ENCODE measurements around the gene DOK7.
"Not testable (repeated sequence)": the region's sequence is repeated elsewhere in the genome, so short reads cannot be mapped to it uniquely, and the experiment has no call there.

Gene DOK7

DNA sequence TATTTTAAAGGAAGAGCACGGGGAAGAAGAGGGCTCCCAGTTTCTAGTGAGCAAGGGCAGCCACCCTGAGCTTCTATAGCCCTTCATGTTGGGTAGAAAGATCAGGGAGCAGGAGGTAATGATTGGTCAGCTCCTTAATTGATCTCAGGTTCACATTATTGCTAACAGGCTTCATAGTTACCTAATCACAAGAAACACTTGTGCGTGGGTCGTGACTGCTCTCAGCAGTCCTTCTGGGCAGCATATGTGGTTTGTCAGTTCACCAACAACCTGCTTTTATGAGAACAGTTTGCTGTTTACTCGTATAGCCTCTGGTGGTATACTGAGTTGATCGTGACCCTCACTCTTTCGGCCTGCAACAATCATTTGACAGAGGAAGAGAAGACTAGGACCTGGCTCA is 4.7 kb upstream of the DOK7 start:
- WGBS = 93% methylated on average over 6 of the region's 6 CpGs
- H3K27me3 ChIP-seq (ENCODE audit: insufficient read depth, low read length) = peaks cover 38% of the 10 kb centered on the region
- no peak overlapping the region for H3K9ac ChIP-seq (ENCODE audit: low read depth, low read length)
- H3K9me3 ChIP-seq (ENCODE audit: insufficient read depth, low read depth, low read length) = peaks cover 10% of the 10 kb centered on the region; the same call in 1 of the 2 replicates
- no peak overlapping the region for H3K4me3 ChIP-seq (ENCODE audit: low read length)
- H3K27ac ChIP-seq (ENCODE audit: low read depth, low read length) = no peak overlapping the region
- H3K4me1 ChIP-seq (ENCODE audit: insufficient read depth, low read length) = no peaks in the 10 kb centered on the region
- no peaks in the 10 kb centered on the region for H3K36me3 ChIP-seq (ENCODE audit: insufficient read depth, low read length)

DNA sequence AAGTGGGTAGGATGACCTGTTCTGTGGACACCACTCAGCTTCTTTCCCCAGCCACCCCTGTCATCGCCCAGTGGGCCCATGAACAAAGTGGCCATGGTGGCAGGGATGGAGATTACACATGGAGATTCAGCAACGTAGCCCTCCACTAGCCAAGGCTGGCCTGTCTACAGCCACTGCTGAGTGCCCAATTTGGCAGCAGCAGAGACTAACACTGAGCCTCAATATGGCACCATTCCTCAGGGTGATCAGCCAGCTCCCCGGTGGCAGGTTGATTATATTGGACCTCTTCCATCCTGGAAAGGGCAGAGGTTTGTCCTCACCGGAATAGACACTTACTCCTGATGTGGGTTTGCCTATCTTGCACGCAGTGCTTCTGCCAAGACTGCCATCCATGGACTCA is 4.0 kb upstream of the DOK7 start:
- H3K9ac ChIP-seq (ENCODE audit: low read depth, low read length); H3K27ac ChIP-seq (ENCODE audit: low read depth, low read length); H3K9me3 ChIP-seq (ENCODE audit: insufficient read depth, low read depth, low read length); H3K4me3 ChIP-seq (ENCODE audit: low read length); H3K4me1 ChIP-seq (ENCODE audit: insufficient read depth, low read length); H3K36me3 ChIP-seq (ENCODE audit: insufficient read depth, low read length): not testable (repeated sequence)
- WGBS = 90% methylated on average over 5 of the region's 5 CpGs
- peaks cover 45% of the 10 kb centered on the region for H3K27me3 ChIP-seq (ENCODE audit: insufficient read depth, low read length)

DNA sequence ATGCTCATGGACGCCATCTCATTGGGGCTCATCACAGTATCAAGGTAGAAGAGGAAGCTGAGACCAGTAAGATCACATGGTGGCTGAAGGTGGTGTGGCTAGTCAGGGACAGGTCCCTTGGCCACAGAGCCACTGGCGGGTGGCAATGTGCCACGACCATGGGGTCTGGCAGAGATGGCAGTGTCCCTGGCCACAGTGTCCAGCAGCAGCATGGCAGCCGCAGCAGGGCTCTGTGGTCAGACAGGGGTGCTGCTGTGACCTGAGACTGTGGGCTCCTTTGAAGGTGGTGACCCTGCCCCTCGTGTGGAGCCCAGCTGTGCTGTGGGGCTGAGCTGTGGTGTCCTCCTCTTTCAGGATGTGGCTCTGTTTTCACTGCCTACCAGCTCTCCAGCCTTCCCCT is 2.2 kb upstream of the DOK7 start:
- no peak overlapping the region for H3K9ac ChIP-seq (ENCODE audit: low read depth, low read length)
- no peak overlapping the region for H3K4me3 ChIP-seq (ENCODE audit: low read length)
- peaks cover 58% of the 10 kb centered on the region for H3K27me3 ChIP-seq (ENCODE audit: insufficient read depth, low read length)
- no peaks in the 10 kb centered on the region for H3K9me3 ChIP-seq (ENCODE audit: insufficient read depth, low read depth, low read length)
- no peak overlapping the region for H3K27ac ChIP-seq (ENCODE audit: low read depth, low read length)
- H3K4me1 ChIP-seq (ENCODE audit: insufficient read depth, low read length) = no peaks in the 10 kb centered on the region
- WGBS = 89% methylated on average over 5 of the region's 5 CpGs
- H3K36me3 ChIP-seq (ENCODE audit: insufficient read depth, low read length) = no peaks in the 10 kb centered on the region

DNA sequence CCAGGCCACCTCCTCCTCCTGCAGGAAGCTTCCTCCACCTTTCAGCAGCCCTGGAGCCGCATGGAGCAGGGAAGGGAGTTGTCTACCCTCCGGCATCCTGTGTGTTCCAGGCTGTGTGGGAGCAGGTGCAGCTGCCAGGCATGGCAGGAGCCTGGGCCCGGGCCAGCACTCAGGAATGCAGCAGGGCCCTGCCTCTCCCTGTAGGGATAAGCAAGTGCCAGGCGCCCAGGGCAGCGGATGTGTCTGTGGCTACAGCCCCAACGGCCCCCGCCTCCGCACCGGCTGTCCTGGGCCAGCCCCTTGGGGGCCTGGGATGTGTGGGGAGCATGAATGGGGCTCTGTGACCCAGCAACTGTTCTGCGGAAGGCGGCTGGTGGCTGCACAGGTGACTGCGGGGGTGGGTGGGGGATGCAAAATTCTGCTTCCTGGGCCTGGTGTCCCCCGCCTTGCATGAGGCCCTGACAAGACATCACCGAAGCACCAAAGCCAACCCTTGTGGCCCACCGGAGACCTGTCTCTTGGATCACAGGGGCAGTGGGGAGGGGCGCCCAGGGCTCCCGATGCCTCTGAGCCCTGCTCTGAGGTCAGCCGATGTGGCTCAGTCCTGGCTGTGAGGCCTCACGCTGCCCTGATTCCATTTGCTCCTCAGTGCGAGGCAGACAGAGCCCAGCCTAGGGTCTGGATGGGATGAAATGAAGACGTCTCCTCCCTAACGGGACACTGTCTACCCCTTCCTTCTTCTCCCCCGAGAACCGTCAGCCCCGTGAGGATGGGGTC is 1.4 kb upstream of the DOK7 start:
- no peak overlapping the region for H3K9ac ChIP-seq (ENCODE audit: low read depth, low read length)
- no peaks in the 10 kb centered on the region for H3K4me1 ChIP-seq (ENCODE audit: insufficient read depth, low read length)
- no peaks in the 10 kb centered on the region for H3K9me3 ChIP-seq (ENCODE audit: insufficient read depth, low read depth, low read length)
- H3K27ac ChIP-seq (ENCODE audit: low read depth, low read length) = no peak overlapping the region
- 87% methylated on average over 23 of the region's 25 CpGs for WGBS
- no peak overlapping the region for H3K4me3 ChIP-seq (ENCODE audit: low read length)
- H3K36me3 ChIP-seq (ENCODE audit: insufficient read depth, low read length) = no peaks in the 10 kb centered on the region
- H3K27me3 ChIP-seq (ENCODE audit: insufficient read depth, low read length) = peaks cover 58% of the 10 kb centered on the region

DNA sequence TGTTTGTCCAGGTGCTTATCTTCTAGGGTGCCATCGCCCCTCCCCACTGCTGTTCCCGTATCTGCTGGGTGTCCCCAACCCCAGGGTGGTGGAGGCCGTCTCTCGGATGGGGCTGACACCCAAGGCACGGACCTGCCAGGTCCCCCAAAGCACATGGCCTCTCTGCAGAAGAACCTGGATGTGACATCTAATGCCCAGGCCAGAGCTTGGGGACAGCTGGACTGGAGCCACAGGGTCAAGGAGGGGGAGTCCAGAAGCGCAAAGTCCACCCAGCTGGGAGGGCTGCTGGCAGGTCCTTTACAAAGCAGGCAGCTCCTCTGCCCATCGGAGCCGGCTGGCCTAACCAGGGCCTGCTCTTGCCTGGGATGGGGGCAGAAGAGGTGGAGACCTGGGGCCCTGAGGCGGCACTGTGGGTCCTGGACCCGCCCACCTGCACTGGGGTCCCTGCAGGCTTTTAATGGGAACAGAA is 751 bp upstream of the DOK7 start:
- Histone ChIP-seq H3K4me3 (ENCODE audit: low read length) (no peak overlapping the region), H3K9ac (ENCODE audit: low read depth, low read length) (no peak overlapping the region), H3K27me3 (ENCODE audit: insufficient read depth, low read length) (peaks cover 58% of the 10 kb centered on the region), H3K4me1 (ENCODE audit: insufficient read depth, low read length) (no peaks in the 10 kb centered on the region), H3K9me3 (ENCODE audit: insufficient read depth, low read depth, low read length) (no peaks in the 10 kb centered on the region), H3K27ac (ENCODE audit: low read depth, low read length) (no peak overlapping the region), H3K36me3 (ENCODE audit: insufficient read depth, low read length) (no peaks in the 10 kb centered on the region)
- WGBS = 84% methylated on average over 10 of the region's 10 CpGs

DNA sequence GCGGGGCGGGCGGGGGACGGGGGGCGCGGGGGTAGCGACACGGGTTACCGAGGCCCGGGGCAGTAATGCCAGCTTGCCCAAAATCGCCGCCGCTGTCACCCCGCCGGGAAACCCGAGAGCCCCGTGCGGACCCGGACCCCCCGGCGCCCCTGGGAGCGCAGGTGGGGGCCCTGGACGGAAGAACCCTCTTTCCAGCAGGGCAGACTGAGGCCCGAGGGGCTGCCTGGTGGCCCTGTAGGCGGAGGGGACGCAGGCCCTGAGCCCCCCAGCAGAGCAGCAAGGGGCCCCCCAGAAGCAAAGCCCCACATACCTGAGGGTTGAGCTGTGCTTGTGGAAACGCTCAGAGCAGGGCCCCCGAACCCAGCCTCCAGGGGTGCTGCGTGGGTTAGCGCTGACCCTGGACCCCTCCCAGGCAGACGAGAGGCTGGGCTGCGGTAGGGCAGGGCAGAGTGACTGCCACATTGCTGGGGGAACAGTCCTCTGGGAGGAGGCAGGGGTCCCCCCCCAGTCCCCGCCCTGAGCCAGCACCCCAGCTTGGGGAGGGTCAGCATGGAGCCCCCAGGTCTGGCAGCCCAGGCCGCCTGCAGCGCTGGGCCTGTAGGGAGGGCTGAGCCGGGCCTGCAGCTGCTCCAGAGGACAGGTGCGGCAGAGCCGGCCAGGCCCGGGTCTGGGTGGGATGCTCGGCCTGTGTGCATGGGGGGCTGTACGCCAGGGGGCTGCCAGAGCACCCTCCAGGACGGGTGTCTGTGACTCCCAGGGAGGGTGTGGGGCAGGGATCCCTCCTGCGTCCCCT is 646 bp downstream of the DOK7 start:
- 53% methylated on average over 43 of the region's 43 CpGs for WGBS
- H3K4me3 ChIP-seq (ENCODE audit: low read length) = no peak overlapping the region
- no peak overlapping the region for H3K9ac ChIP-seq (ENCODE audit: low read depth, low read length)

DNA sequence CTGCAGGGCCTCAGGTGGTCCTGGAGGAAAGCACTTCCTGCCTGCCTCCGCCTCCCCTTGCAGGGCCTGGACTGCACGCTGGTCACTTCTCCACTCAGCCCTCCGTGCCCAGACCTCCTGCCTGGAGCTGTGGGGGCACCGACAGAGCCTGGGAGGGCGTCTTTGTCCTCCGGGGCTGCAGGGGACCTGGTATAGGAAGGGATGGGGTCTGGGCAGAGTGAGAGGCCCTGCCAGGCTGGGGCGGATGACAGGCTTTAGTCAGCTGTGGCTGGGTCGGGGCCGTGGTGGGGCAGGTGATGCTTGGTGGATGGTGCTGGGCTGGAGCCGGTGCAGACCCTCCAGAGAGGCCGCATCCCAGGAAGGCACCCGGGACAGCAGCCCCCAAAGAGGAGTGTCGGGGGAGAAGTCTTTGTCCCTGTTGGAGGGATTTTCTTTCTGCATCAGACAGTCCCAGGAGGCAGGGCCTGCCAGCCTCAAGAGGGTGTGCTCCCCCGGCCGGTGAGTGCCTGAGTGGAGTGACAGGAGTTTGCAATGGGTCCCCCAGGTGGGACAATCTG is 1.3 kb downstream of the DOK7 start:
- peaks cover 47% of the 10 kb centered on the region for H3K27me3 ChIP-seq (ENCODE audit: insufficient read depth, low read length)

More for the DNA sequence above, 646 bp downstream of the DOK7 start:
- no peak overlapping the region for H3K27ac ChIP-seq (ENCODE audit: low read depth, low read length)
- H3K9me3 ChIP-seq (ENCODE audit: insufficient read depth, low read depth, low read length) = no peaks in the 10 kb centered on the region
- peaks cover 47% of the 10 kb centered on the region for H3K27me3 ChIP-seq (ENCODE audit: insufficient read depth, low read length)
- H3K36me3 ChIP-seq (ENCODE audit: insufficient read depth, low read length) = no peaks in the 10 kb centered on the region
- no peaks in the 10 kb centered on the region for H3K4me1 ChIP-seq (ENCODE audit: insufficient read depth, low read length)

DNA sequence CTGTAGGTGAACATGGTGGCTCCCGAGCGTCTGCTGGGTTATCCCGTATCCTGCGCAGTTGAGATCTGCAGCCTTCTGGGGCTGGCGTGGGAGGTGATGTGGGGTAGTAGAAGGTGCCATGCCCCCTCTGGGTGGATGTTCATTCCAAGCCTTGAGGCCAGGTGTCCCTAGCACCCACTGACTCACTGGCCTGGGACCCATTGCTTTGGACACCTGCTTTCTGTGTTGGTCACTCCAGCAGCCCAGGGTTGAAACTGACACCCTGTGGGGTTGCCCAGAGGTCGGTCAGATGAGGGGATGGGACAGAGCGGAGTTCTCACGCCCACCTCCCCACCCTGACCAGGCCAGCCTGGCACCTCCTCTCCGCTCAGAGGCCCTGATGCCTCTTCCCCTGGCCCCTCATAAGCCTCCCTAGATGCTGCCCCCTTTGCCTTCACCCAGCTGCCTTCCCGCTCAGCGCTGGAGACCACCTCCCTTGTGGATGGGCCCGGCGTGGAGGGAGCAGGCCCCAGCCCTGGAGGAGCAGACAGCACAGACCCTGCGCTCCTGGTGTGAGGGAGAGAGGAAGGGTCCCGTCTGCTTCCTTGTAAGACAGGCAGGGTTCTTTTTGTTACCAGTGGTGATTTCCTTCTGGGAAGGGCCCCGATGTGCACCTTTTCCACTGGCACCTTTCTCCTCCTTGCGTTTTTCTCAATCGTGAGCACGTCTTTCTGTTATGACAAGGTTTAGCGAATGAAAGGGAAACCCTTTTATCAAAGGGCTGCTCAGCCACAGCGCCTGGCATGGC is 2.0 kb downstream of the DOK7 start:
- H3K36me3 ChIP-seq (ENCODE audit: insufficient read depth, low read length) = no peaks in the 10 kb centered on the region
- no peak overlapping the region for H3K9ac ChIP-seq (ENCODE audit: low read depth, low read length)
- no peak overlapping the region for H3K27ac ChIP-seq (ENCODE audit: low read depth, low read length)
- 91% methylated on average over 21 of the region's 21 CpGs for WGBS
- no peaks in the 10 kb centered on the region for H3K4me1 ChIP-seq (ENCODE audit: insufficient read depth, low read length)
- no peaks in the 10 kb centered on the region for H3K9me3 ChIP-seq (ENCODE audit: insufficient read depth, low read depth, low read length)
- peaks cover 47% of the 10 kb centered on the region for H3K27me3 ChIP-seq (ENCODE audit: insufficient read depth, low read length)
- H3K4me3 ChIP-seq (ENCODE audit: low read length) = no peak overlapping the region

More for the DNA sequence above, 1.3 kb downstream of the DOK7 start:
- Histone ChIP-seq H3K36me3 (ENCODE audit: insufficient read depth, low read length) (no peaks in the 10 kb centered on the region), H3K4me1 (ENCODE audit: insufficient read depth, low read length) (no peaks in the 10 kb centered on the region), H3K4me3 (ENCODE audit: low read length) (no peak overlapping the region), H3K27ac (ENCODE audit: low read depth, low read length) (no peak overlapping the region), H3K9me3 (ENCODE audit: insufficient read depth, low read depth, low read length) (no peaks in the 10 kb centered on the region), H3K9ac (ENCODE audit: low read depth, low read length) (no peak overlapping the region)
- 87% methylated on average over 15 of the region's 15 CpGs for WGBS

DNA sequence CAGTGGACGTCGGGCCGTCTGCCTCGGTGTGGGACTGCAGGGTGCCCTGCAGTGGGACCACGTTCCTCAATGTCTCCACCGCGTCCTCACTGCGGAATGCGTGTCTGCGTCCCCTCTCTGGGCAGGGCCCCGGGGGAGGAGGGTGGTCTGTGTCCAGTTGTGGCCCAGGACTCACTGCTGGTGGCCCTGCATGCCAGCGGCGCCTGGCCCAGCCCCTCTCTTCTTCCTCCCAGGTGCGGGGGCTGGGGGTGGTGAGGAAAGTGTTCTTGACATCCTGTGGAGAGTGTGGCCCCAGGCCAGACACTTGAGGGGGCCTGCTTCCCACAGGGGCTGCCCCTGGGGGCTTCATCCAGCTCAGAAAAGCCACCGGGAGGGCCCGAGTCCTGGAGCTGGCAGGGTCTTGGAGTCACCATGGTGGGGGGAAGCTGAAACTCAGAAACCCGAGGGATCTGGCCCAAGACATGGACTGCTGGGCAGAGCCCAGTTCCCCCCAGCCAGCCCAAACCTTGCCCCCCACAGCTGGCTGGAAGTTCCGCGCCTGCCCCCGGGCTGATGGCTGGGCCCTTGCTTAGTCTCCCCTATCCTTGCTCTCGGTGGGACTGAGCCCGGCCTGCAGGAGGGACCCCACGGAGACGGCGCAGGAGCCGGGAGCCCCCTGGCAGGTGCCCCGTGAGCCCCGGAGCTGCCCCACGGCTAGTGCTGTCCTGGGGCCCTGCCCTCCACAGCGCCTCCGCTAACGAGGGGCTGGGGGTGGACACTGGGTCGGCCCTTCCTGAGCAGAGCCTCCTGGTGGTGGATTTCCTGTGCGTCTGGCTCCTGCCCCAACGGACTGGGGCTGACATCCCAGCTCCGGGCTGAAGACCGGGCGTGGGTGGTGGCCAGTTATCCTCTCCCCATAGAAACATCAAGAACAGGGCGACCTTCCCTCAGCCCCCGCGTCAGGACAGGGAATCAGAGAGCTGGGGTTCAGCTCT is 2.9 kb downstream of the DOK7 start:
- Histone ChIP-seq H3K27me3 (ENCODE audit: insufficient read depth, low read length) (peaks cover 40% of the 10 kb centered on the region), H3K27ac (ENCODE audit: low read depth, low read length) (no peak overlapping the region)
- 79% methylated on average over 38 of the region's 41 CpGs for WGBS

More for the DNA sequence above, 2.9 kb downstream of the DOK7 start:
- Histone ChIP-seq H3K9ac (ENCODE audit: low read depth, low read length) (no peak overlapping the region), H3K36me3 (ENCODE audit: insufficient read depth, low read length) (no peaks in the 10 kb centered on the region), H3K4me1 (ENCODE audit: insufficient read depth, low read length) (no peaks in the 10 kb centered on the region), H3K9me3 (ENCODE audit: insufficient read depth, low read depth, low read length) (no peaks in the 10 kb centered on the region), H3K4me3 (ENCODE audit: low read length) (no peak overlapping the region)
